ENCODE data around the gene SLC22A31. TPM values are rescaled to one million over a fixed set of nuclear protein-coding genes. Genes with fewer than 3 reads are reported as not detected.

SLC22A31 gene
- total and polyA plus RNA-seq, 12 donors: 0.20 to 0.36 TPM; not detected in 10

DNA sequence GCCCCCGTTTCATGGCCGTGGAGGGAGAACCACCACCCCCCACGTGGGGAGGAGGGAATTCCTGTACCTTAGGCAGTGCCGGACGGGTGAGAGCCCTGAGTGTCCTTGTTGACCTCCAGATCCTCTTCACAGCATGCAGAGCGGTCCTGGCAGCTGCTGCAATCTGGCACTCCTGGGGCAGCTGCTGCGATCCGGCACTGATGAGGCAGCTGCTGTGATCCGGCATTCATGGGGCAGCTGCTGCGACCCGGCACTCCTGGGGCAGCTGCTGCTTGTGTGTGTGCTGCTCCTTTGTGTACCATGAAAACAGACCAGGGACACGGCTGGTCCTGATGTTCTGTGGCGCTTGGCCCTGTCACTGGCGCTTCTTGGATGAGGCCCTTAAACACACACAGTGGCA is 29.9 kb upstream of the SLC22A31 start:
- DNase-seq (peak in 1 of 2 donors; percentile 23), ATAC-seq (peak in 5 of 8 donors; percentile 17 to 74 (median 59))
- H3K27ac ChIP-seq: no peak overlapping the region
- H3K27me3 ChIP-seq: no peaks in the 10 kb centered on the region
- H3K4me1 ChIP-seq: peaks cover 0 to 6% (median 0%) of the 10 kb centered on the region in 9 donors
- intact Hi-C loops (cut with DNase I): no loop called here
- H3K36me3 ChIP-seq: peaks cover 10 to 91% (median 44%) of the 10 kb centered on the region in 9 donors
- H3K4me3 ChIP-seq: no peak overlapping the region
- WGBS, 2 donors: 71 to 74% methylated on average over 14 of the region's 14 CpGs
- TF ChIP-seq CTCF (IDR thresholded peaks at IDR 0.05): no peak
- H3K9me3 ChIP-seq: peaks cover 0 to 36% (median 3%) of the 10 kb centered on the region in 11 donors

GRCh38 chr16:89224665-89225064 is 24.3 kb upstream of the SLC22A31 start:
- H3K4me3 ChIP-seq: no peak overlapping the region
- peaks cover 0 to under 1% (median 0%) of the 10 kb centered on the region in 9 donors for H3K4me1 ChIP-seq
- intact Hi-C loops (cut with DNase I): no loop called here
- H3K27ac ChIP-seq: no peak overlapping the region
- 95 to 97% methylated on average over 10 of the region's 10 CpGs for WGBS, 2 donors
- ATAC-seq (no peak), DNase-seq (no peak)
- no peak for TF ChIP-seq CTCF (IDR thresholded peaks at IDR 0.05)
- H3K36me3 ChIP-seq: peaks cover 10 to 95% (median 55%) of the 10 kb centered on the region in 9 donors
- H3K9me3 ChIP-seq: peaks cover 0 to 30% (median 3%) of the 10 kb centered on the region in 11 donors
- H3K27me3 ChIP-seq: no peaks in the 10 kb centered on the region

DNA sequence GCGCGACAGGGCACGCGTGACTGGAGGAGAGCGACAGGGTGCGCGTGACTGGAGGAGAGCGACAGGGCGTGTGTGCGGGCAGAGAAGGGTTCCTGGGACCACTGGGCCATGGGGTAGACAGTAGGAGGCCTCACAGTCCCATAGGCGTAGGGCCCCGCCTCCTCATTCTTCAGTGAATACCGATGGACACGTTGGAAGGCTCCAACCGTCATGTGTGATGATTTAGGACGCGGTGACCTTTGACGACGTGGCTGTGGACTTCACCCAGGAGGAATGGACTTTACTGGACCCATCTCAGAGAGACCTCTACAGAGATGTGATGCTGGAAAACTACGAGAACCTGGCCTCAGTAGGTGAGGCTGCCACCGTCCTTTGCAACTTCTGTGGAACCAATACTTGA is 22.6 kb upstream of the SLC22A31 start:
- H3K27ac ChIP-seq: no peak overlapping the region
- intact Hi-C loops (cut with DNase I): no loop called here
- peaks cover 0 to 17% (median 0%) of the 10 kb centered on the region in 11 donors for H3K9me3 ChIP-seq
- H3K4me3 ChIP-seq: no peak overlapping the region
- H3K27me3 ChIP-seq: no peaks in the 10 kb centered on the region
- DNase-seq: no peak
- peaks cover 0 to 18% (median 12%) of the 10 kb centered on the region in 9 donors for H3K4me1 ChIP-seq
- no peak for ATAC-seq
- no peak for TF ChIP-seq CTCF (IDR thresholded peaks at IDR 0.05)
- peaks cover 6 to 86% (median 48%) of the 10 kb centered on the region in 9 donors for H3K36me3 ChIP-seq
- 96% methylated on average over 21 of the region's 21 CpGs for WGBS, 2 donors

DNA sequence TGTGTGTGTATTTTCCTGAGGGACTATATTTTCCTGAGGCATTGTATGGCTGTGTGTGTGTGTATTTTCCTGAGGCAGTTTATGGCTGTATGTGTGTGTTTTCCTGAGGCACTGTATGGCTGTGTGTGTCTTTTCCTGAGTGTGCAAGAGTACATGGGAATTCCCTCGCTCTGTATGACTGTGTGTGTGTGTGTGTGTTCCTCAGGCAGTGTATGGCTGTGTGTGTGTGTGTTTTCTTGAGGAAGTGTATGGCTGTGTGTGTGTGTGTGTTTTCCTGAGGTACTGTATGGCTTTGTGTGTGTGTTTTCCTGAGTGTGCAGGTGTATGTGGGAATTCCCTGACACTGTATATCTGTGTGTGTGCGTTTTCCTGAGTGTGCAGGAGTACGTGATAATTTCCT is 21.3 kb upstream of the SLC22A31 start:
- H3K27me3 ChIP-seq: no peaks in the 10 kb centered on the region
- H3K36me3 ChIP-seq: peaks cover 3 to 73% (median 35%) of the 10 kb centered on the region in 9 donors
- intact Hi-C loops (cut with DNase I): no loop called here
- 84 to 85% methylated on average over 3 of the region's 3 CpGs for WGBS, 2 donors
- peaks cover 0 to 4% (median 0%) of the 10 kb centered on the region in 11 donors for H3K9me3 ChIP-seq
- no peak overlapping the region for H3K27ac ChIP-seq
- ATAC-seq: no peak
- peaks cover 0 to 25% (median 19%) of the 10 kb centered on the region in 9 donors for H3K4me1 ChIP-seq
- no peak overlapping the region for H3K4me3 ChIP-seq
- no peak for DNase-seq
- no peak for TF ChIP-seq CTCF (IDR thresholded peaks at IDR 0.05)
